Ovary (tissue), 3 donors: Measurements from ENCODE around the gene R3HCC1L.

Experiments
- CTCF ChIP-seq, 3 donors: fragments of 450-650 bp in 2 of 3; fragments of 200-600 bp in 1 of 3; IDR thresholded peaks; one replicate each; pipeline versions ENCODE4 v1.5.1 to v1.8.0; 2016 to 2022; ENCODE audit warnings: antibody characterized with exemption in 3 of 3, mild to moderate bottlenecking in 1 of 3
- POLR2A ChIP-seq: fragments of 450-650 bp; IDR thresholded peaks from one replicate; pipeline ENCODE4 v1.6.1; 2017; ENCODE audit warnings: antibody characterized with exemption, mild to moderate bottlenecking, moderate library complexity
- donor health status: DM: no; HTN: no; CAD: no.

- no peak for TF ChIP-seq CTCF (IDR thresholded peaks at IDR 0.05)
- TF ChIP-seq POLR2A: no peak
These were observed 60.2 kb downstream of the R3HCC1L start for GRCh38 chr10:98194633-98195032.
